SK-MEL-5 (cell line): ENCODE results near the gene KIN. TPM values are rescaled to one million over a fixed set of nuclear protein-coding genes. Genes with fewer than 3 reads are reported as not detected.
"Not testable (repeated sequence)": the region's sequence is repeated elsewhere in the genome, so short reads cannot be mapped to it uniquely, and the experiment has no call there.

Experiments used
- DNase-seq: peaks from one replicate; pipeline ENCODE4 v3.0.0-alpha.2; 2016; ENCODE audit warnings: low read depth, low spot score
- in situ Hi-C: cut with HindIII; loops from 2 replicates; pipeline ENCODE4 v1.10.0; 2016; ENCODE audit warnings: low sequenced_read_pairs, high pct_unique_total_duplicates, low pct_unique_long_range_greater_than_20kb
- polyA plus RNA-seq, 2 experiments: library from polyadenylated mRNA; depleted of rRNA; stranded (reverse); fragments of >200 nt; gene quantifications; 2 replicates each; pipeline ENCODE4 v1.2.3, GENCODE V29; 2015
- total RNA-seq: library from RNA; depleted of rRNA; stranded (reverse); fragments of >200 nt; shearing (Covaris generic); gene quantifications from 2 replicates; pipeline ENCODE4 v1.2.3, GENCODE V29; 2014; rRNA removed

KIN gene, protein sequence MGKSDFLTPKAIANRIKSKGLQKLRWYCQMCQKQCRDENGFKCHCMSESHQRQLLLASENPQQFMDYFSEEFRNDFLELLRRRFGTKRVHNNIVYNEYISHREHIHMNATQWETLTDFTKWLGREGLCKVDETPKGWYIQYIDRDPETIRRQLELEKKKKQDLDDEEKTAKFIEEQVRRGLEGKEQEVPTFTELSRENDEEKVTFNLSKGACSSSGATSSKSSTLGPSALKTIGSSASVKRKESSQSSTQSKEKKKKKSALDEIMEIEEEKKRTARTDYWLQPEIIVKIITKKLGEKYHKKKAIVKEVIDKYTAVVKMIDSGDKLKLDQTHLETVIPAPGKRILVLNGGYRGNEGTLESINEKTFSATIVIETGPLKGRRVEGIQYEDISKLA
- total RNA-seq = 73.9 and 74.0 TPM in 2 replicates
- 22.2 and 27.8 TPM in 2 replicates for polyA plus RNA-seq (2015; cell fraction: cytosol; rRNA removed)
- polyA plus RNA-seq (2015; cell fraction: nucleus; rRNA removed) = 43.4 and 49.4 TPM in 2 replicates

DNA sequence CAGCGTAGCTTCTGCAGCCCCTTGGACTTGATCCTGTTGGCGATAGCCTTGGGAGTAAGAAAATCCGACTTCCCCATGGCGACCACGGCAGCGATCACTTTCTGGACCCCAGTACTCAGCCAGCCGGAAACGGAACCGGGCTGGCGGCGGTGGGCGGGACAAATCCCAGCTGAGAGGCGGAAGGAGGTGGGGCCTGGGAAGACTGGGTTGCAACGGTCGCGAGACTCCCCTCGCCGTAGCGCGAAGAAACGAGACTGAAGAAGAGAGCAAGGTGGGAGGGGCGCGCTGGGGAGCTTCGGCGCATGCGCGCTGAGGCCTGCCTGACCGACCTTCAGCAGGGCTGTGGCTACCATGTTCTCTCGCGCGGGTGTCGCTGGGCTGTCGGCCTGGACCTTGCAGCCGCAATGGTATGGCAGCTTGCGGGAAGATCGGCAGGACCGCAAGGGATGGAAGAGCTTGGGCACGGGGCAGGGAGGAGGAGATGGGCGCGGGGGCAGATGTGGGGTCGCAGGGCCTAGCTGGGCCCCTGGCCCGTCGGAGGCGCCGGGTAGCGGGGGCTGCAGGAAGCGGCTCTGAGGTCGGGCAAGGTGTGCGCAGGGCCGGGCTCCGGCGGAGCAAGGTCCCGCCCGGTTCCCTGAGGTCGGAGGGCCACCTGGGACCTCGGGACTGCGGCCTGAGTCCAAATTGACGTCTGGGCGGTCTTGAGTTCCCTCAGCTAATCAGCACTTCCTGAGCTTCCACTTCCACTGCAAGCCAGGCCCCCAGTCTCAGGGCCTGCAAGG lies at the start of gene KIN, which contains the start of gene ATP5F1C:
Gene KIN, minus strand, starts transcription at position 137 of the 782 bp plus-strand sequence. Its CDS starts 60 bp downstream, at position 77.
Gene ATP5F1C, plus strand, starts transcription at position 321 of the 782 bp plus-strand sequence. Its CDS starts 31 bp downstream, at position 352.
- peak; percentile 94 for DNase-seq
- in situ Hi-C loops = no loop called here

DNA sequence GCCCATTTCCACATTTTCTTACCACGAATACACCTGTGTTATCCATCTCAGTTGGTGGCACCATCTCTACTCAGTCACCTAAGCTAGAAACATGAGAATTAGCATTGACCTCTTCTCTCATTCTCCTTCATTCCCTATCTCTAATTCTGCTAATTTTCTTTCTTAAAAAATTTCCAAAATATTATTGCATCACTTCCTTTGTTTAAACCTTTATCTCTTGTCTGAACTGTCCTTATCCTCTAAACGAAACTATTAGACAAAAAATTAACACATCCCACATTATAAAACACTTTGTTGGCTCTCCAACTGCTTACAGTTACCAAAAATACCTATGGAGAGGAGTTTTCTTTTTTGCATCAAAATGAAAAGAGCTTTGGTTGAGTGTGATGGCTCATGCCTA lies 48.8 kb upstream of the KIN start:
- no peak for DNase-seq
- in situ Hi-C loops = no loop called here

DNA sequence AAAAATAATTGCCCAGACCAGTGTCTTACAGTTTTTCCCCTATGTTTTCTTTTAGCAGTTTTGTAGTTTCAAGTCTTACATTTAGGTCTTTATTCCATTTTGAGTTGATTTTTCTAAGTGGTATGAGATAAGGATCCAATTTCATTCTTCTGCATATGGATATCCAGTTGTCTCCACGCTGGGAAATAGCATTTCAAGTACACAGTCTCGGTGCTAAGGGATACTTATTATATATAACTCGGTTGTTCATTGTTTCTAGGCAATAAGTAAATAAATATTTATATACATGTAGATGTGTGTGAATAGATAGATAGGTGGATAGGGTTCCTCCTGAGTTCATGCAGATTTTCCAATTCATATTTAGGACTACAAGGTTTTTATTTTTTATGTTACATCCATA lies 46.5 kb upstream of the KIN start:
- no peak for DNase-seq
- in situ Hi-C loops = no loop called here

DNA sequence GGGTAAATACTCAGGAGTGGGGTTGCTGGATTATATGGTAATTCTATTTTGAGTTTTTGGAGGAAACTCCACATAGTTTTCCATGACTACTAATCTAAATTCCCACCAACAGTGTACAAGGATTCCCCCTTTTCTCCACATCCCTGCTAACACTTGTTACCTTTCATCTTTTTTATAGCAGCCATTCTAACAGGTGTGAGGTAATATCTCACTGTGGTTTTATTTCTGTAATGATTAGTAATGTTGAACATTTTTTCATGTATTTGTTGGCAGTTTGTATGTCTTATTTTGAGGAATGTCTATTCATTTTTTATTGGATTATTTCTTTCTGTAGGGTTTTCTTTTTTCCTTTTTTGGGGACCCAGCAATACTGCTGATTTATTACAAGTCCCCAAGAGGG lies 45.4 kb upstream of the KIN start:
- no peak for DNase-seq
- in situ Hi-C loops = no loop called here

DNA sequence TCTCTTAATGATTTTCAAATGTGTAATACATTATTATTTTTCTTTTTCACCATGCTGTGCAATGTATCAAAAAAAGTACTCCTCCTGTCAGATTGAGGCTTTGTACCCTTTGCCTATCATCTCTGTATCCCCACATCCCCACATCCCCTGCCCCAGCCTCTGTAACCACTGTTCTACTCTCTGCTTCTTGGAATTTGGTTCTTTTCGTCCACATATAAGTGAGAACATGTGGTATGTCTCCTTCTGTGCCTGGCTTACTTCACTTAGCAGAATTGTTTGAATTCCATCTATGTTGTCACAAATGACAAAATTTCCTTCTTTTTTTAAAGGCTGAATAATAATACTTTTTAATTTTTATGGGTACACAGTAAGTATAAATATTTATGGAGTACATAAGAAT lies 44.3 kb upstream of the KIN start:
- no peak for DNase-seq
- in situ Hi-C loops = no loop called here

DNA sequence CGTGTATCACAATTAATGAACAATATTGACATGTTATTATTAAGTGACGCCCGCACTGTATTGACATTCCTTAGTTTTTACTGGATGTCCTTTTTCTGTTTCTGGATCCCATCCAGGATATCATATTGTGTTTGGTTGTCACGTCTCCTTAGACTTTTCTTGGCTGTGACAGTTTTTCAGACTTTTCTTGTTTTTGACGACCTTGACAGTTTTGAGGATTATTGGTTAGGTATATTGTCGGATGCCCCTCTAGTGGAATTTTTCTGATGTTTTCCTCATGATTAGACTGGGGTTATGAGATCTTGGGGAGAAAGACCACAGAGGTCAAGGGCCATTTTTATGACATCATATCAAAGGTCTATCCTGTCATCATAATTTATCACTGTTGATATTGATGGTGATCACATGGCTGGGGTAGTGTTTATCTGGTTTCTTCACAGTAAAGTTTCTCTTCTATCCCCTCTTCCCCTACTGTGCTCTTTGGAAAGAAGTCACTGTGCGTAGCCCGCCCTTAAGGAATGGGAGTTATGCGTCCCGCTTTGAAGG lies 41.6 kb upstream of the KIN start:
- in situ Hi-C loops = no loop called here
- DNase-seq = no peak

DNA sequence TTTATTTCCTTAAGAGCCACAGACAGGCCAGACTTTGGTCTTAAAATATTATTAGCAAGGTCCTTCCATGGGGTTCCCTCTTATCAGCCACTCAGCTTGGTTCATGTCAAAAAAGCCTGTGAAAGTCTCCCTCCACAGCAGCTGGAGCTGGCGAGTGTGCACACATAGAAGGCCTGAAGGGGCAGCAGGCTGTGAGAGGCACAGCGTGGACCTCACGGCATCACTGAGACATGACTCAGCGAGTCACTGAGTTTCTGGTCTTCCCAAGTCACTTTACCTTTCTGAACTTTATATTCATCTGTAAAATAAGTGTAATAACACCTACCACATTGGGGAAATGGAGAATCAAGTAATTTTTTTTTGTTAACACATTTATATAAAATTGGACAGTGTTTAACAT lies 39.2 kb upstream of the KIN start:
- in situ Hi-C loops = no loop called here
- DNase-seq = peak; percentile 23

DNA sequence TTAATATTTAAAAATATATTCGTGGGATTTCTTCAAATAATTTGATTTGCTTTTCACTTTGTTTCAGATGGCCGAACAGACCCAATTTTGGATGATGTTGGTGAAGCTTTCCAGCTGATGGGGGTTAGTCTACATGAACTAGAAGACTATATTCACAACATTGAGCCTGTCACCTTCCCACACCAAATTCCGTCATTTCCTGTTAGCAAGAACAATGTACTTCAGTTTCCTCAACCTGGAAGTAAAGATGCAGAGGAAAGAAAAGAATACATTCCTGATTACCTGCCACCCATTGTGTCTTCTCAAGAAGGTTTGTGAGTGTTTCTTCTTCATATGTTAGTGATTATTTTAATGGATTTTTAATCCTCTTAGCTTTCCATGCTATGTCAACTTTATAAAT lies 36.5 kb upstream of the KIN start:
- no peak for DNase-seq
- in situ Hi-C loops = no loop called here

DNA sequence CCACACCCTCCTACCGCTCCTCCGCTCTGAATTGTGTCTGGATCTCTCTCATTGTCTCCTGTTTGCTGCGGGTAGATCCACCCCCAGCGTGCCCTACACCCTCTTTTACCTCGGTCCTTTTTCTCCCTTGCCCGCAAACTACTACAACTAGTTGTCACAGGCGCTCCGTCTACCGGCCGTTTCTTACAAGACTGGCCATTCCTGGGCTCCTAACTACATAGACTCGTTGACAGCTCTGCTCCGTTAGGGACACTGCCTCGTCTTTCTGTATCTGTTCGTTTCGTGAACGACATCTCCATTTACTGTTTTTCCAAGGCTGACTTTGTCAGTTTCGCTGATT lies 31.3 kb upstream of the KIN start:
- in situ Hi-C loops = no loop called here
- DNase-seq = peak; percentile 45

DNA sequence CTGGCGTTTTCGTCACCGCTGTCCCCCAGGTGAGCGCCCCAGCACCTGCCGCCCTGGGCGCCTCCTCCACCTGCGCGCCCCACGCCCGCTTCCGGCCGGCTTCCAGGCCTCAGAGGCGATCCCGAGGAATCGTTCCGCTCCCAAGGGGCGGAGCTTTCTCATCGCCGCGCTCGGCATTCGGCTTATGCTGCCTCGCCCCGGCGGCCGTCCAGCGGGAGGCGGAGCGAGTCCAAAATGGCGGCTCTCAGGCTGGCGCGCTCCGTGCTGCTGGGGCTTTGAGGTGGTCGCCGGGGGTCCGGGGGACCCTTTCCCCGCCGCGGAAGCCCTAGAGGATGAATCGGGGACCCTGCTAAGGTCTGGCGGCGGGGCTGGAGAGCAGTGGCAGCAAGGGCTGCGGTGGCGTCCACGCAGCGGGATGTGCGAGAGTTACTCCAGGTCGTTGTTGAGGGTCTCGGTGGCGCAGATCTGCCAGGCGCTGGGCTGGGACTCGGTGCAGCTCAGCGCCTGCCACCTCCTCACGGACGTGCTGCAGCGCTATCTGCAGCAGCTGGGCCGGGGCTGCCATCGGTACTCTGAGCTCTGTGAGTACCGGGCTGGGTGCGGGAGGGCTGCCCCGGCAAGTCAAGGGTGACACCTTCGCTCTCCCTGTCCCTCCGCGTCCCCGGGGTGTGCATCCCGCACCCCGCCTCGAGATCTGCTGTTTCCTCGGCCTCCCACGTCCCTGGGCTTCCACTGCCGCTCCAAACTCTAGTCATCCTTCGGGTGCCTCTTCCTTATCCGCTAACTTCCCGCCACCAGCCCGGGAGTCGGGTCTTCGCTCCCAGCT lies 30.7 kb upstream of the KIN start, which contains the start of gene TAF3:
Gene TAF3, plus strand, starts transcription at position 211 of the 826 bp plus-strand sequence. Its CDS starts 205 bp downstream, at position 416.
- DNase-seq = peak; percentile 76
- in situ Hi-C loops = no loop called here

DNA sequence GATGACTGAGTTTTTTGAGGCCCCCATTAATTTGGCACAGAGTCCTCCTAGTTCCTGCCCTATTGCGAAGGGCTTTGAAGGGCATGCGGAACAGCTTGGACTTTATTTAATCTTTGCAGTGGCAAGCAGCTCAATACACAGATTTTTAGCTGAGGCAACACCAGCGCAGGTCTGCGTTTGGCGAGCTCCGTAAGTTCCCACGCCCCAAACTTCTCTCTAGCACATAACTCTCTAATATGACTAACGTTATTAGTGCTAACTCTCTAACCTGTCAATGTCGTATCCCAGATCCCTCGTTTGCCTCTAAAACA lies 30.1 kb upstream of the KIN start:
- in situ Hi-C loops = no loop called here
- no peak for DNase-seq

DNA sequence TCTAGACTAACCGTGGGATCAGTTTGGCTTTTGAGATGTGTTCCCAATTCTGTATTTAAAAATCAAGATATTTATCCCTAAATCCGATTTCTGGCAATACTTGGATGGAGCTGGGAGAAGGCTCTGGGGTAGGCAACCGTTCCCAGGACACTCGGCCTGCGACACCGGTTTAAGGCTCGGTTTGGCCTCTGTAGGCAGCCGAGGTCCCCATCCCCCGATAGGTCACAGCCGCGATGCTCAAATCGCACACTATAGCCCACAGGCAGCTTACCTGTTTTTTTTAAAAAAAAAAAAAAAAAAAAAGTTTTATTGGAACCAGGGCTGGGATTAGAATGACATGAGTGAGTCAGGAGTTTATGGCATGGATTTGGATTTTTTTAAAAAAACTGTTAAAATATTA lies 29.8 kb upstream of the KIN start:
- in situ Hi-C loops = no loop called here
- no peak for DNase-seq

DNA sequence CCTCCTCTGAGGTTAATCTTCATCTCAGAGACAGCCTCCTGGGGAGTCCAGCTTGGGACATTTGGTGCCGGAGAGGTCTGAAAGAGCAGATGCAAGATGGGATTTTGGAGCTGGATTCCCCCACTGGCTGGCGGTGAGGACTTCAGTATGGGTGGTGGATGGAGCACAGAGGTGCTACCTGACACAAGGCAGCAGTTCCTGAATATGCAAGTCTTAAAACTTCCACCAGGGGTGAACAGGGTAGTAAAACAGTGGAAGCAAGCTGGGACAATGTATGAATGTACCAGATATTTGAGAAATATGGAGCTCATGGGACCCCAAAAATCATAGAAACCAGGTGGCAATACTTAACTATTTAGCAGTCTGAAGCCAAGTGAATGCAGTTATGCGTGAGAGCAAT lies 25.7 kb upstream of the KIN start:
- no peak for DNase-seq
- in situ Hi-C loops = no loop called here

DNA sequence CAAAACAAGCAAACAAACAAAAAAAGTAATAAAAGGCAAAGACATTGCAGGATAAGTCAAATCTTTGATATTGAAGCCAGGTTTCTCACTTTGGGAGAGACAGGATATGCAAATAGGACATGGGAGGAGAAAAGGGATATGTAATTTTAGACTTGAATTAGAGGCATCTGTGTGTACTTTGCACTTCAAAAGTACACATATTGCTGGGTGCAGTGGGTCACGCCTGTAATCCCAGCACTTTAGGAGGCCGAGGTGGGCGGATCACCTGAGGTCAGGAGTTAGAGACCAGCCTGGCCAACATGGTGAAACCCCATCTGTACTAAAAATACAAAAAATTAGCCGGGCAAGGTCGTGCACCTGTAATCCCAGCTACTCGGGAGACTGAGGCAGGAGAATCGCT lies 23.9 kb upstream of the KIN start:
- in situ Hi-C loops, DNase-seq: not testable (repeated sequence)

DNA sequence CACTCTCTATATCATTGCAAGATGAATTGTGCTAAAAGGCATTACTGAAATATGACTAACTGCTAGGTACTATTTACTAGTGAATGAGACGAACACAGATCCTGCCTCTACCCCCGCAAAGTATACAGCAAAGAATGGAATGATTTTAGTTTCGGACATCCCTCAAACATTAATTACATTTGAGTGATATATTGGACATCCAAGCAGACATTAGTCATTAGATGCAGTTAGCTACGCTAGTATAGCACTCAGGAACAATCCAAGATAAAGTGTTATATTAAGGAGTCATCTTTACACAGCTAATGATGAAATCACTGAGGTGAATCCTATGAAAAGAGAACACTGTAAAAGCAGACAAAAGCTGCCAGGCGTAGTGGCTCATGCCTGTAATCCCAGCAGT lies 23.2 kb upstream of the KIN start:
- DNase-seq = no peak
- in situ Hi-C loops = no loop called here

DNA sequence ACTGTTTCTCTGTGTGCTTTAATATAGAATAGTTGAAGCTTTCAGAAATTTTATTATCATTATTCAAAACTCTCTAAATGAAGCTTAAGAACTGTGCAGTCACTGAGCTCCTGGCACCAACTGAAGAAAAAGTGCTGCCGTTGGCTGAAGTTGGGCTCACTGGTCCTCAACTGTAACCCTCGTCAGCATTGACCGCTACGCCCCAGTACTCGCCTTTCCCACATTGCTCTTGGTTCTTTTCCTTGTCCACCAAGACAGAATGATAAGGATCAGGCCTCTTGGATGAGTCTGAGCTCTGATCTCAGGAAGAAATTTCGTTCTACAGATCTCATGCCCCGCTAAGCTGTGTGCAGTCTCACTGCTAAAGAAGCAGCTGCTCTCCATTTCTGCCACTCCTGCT lies 22.6 kb upstream of the KIN start:
- in situ Hi-C loops = no loop called here
- no peak for DNase-seq

DNA sequence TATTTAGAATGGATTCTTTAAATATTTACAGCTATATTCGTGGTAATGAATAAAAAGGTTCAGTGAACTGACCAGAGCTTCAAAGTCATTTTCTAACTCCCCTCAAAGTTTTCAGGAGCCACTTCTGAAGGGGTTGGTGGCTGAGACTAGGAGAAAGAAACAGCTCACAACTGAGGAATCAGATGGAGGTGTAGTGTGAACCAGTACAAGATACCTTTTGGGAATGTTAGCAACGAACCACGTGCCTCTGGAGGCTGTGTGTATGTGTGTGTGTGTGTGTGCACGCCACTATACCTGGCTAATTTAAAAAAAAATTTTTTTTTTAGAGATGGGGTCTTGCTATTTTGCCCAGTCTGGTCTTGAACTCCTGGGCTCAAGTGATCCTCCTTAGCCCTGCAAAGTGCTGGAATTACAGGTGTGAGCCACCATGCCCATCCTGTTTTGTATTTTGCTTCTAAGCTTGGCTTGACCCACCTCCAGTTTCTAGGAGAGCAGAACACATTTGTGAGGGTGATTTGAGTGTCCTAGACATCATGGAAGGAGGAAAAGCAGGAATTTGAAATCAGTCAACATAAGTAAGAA lies 21.0 kb upstream of the KIN start:
- in situ Hi-C loops = no loop called here
- DNase-seq = no peak
